HepG2 (cell line): Measurements from ENCODE around the gene REM2. TPM values are rescaled to one million over a fixed set of nuclear protein-coding genes. Genes with fewer than 3 reads are reported as not detected.

Source experiments
- ATAD3A ChIP-seq: sonication (generic); formaldehyde crosslinking; IDR thresholded peaks from 2 replicates; pipeline ENCODE4 v1.4.0; 2020; ENCODE audit warnings: missing genetic modification reagents
- BRD4 ChIP-seq: sonication (generic); formaldehyde crosslinking; IDR thresholded peaks from 2 replicates; pipeline ENCODE4 v1.4.0; 2020; ENCODE audit warnings: missing genetic modification reagents
- ESRRA ChIP-seq: sonication (generic); formaldehyde crosslinking; IDR thresholded peaks from 2 replicates; pipeline ENCODE4 v1.5.1; 2020; ENCODE audit warnings: mild to moderate bottlenecking, low read depth, missing genetic modification reagents
- HNRNPL ChIP-seq: fragments of 200-400 bp; formaldehyde crosslinking; IDR thresholded peaks from 2 replicates; pipeline ENCODE4 v1.6.1; 2017; ENCODE audit warnings: mild to moderate bottlenecking, low read depth, low read length
- KDM6A ChIP-seq: IDR thresholded peaks from 2 replicates; pipeline ENCODE4 v1.6.1; 2016; ENCODE audit warnings: low read depth
- KMT2B ChIP-seq: IDR thresholded peaks from 2 replicates; pipeline ENCODE4 v1.6.1; 2016; ENCODE audit warnings: missing genetic modification reagents, missing compliant biosample characterization
- MAFK ChIP-seq, 2 experiments: IDR thresholded peaks in 1 of 2; conservative IDR thresholded peaks in 1 of 2; 2 replicates each; pipeline ENCODE4 v1.6.1; 2011; ENCODE audit warnings: improper control_type of control experiment in 2 of 2, low read length in 2 of 2
- PTBP1 ChIP-seq: fragments of 200-400 bp; formaldehyde crosslinking; IDR thresholded peaks from 2 replicates; pipeline ENCODE4 v1.6.1; 2018; ENCODE audit warnings: low read length, low read depth; ENCODE audit not compliant: poor library complexity, severe bottlenecking
- SP2 ChIP-seq: sonication (generic); formaldehyde crosslinking; IDR thresholded peaks from 2 replicates; pipeline ENCODE4 v1.5.1; 2020; ENCODE audit warnings: mild to moderate bottlenecking, missing genetic modification reagents
- SP4 ChIP-seq: sonication (generic); formaldehyde crosslinking; IDR thresholded peaks from 2 replicates; pipeline ENCODE4 v1.8.1; 2023; ENCODE audit warnings: mild to moderate bottlenecking, missing genetic modification reagents
- TBX2 ChIP-seq: sonication (generic); formaldehyde crosslinking; IDR thresholded peaks from 2 replicates; pipeline ENCODE4 v1.5.0; 2020; ENCODE audit warnings: missing genetic modification reagents, mild to moderate bottlenecking, borderline replicate concordance
- WIZ ChIP-seq: sonication (generic); formaldehyde crosslinking; IDR thresholded peaks from 2 replicates; pipeline ENCODE4 v1.5.1; 2020; ENCODE audit warnings: mild to moderate bottlenecking, missing genetic modification reagents
- YEATS2 ChIP-seq: sonication (generic); formaldehyde crosslinking; IDR thresholded peaks from 2 replicates; pipeline ENCODE4 v1.4.0; 2020; ENCODE audit warnings: missing genetic modification reagents, borderline replicate concordance
- ZBTB21 ChIP-seq: sonication (generic); formaldehyde crosslinking; IDR thresholded peaks from 2 replicates; pipeline ENCODE4 v1.4.0; 2020; ENCODE audit warnings: missing genetic modification reagents
- ZNF383 ChIP-seq: sonication (generic); formaldehyde crosslinking; IDR thresholded peaks from 2 replicates; pipeline ENCODE4 v1.4.0; 2020; ENCODE audit warnings: missing genetic modification reagents, mild to moderate bottlenecking, borderline replicate concordance
- ZNF614 ChIP-seq: IDR thresholded peaks from 2 replicates; pipeline ENCODE4 v1.6.1; 2018; ENCODE audit warnings: missing biosample characterization, missing genetic modification reagents, inconsistent platforms, borderline replicate concordance
- ZNF710 ChIP-seq: sonication (generic); formaldehyde crosslinking; IDR thresholded peaks from 2 replicates; pipeline ENCODE4 v1.5.0; 2020; ENCODE audit warnings: mild to moderate bottlenecking, missing genetic modification reagents, borderline replicate concordance
- ZNF740 ChIP-seq: sonication (generic); formaldehyde crosslinking; IDR thresholded peaks from 2 replicates; pipeline ENCODE4 v1.4.0; 2020; ENCODE audit warnings: missing genetic modification reagents
- polyA plus RNA-seq, 8 experiments: library from polyadenylated mRNA; depleted of rRNA in 3 of 8; stranded (reverse) in 7 of 8; unstranded in 1 of 8; fragments of >200 nt; fragmentation: Illumina TruSeq in 4 of 8; extraction: Trizol in 4 of 8; gene quantifications; 2 replicates each; pipeline versions ENCODE4 v1.2.1 to v1.2.3, GENCODE V29; 2011 to 2016; ENCODE audit warnings: low read depth in 4 of 8, missing spikeins in 1 of 8, mixed read lengths in 1 of 8; ENCODE audit not compliant: insufficient read depth in 1 of 8
- total RNA-seq, 5 experiments: library from RNA; depleted of rRNA; stranded (reverse); fragments of >200 nt; fragmentation: Illumina TruSeq; extraction: Trizol; gene quantifications; 2 replicates each; pipeline ENCODE4 v1.2.3, GENCODE V29; 2016; ENCODE audit warnings: low read depth in 1 of 5
- TF ChIP-seq, protein P1 (sequence below): sonication (generic); formaldehyde crosslinking; IDR thresholded peaks from 2 replicates; pipeline ENCODE4 v1.4.0; 2020; ENCODE audit warnings: mild to moderate bottlenecking, missing genetic modification reagents

The REM2 gene
- total and polyA plus RNA-seq, 2 of the 13 experiments (the other 11 are each of a cell fraction or from before 2014, with no cell fraction given), result 0.20 TPM; not detected in 1

DNA sequence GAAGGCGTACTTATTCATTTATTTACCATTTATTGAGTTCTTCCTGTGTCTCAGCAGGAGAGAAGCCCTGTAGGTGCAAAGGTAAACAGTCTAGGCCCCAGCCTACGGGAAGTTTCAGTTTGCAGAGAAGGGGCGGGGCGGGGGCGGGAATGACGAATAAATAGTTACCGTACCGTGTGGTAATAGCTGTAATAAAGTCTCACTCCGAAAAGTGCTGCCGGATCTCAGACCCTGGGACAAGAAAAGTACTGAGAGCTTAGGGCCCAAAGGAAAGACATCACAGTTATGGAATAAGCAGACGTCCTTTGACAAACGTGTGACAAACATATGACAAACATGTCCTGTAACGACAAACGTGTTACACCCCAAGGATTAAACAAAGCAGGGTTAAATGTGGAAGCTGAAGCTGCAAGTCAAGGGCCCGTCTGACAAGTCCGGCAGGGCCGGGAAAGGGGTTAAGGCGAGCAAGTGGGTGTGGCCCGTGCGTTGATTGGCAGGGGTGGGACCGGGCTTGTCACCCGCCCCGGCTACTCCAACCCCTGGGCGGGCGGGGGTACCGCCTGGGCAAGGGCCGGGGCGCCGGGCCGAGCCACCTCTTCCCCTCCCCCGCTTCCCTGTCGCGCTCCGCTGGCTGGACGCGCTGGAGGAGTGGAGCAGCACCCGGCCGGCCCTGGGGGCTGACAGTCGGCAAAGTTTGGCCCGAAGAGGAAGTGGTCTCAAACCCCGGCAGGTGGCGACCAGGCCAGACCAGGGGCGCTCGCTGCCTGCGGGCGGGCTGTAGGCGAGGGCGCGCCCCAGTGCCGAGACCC lies 11.6 kb upstream of the REM2 start, which contains the start of gene LRP10 (continued):
- TF ChIP-seq SP2 (CRISPR knock-in tag), result no peak; the same call in none of the 2 replicates
- peak; percentile 81 for TF ChIP-seq YEATS2 (CRISPR knock-in tag)
- peak; percentile 58 for TF ChIP-seq KDM6A (CRISPR knock-in tag)
- TF ChIP-seq TBX2 (CRISPR knock-in tag), result peak; percentile 97
- TF ChIP-seq BRD4, result peak; percentile 89; the same call in 1 of the 2 replicates
- peak; percentile 69 for TF ChIP-seq KMT2B
- peak; percentile 74 for TF ChIP-seq ZNF614 (CRISPR knock-in tag)
- TF ChIP-seq ZBTB21 (CRISPR knock-in tag), result peak; percentile 46; the same call in 1 of the 2 replicates
- peak; percentile 65; the same call in 1 of the 2 replicates for TF ChIP-seq ZNF710 (CRISPR knock-in tag)
- peak; percentile 65 for TF ChIP-seq ESRRA (CRISPR knock-in tag)
- TF ChIP-seq ATAD3A (CRISPR knock-in tag), result peak; percentile 69; the same call in 1 of the 2 replicates
- TF ChIP-seq WIZ (CRISPR knock-in tag), result peak; percentile 93; the same call in 1 of the 2 replicates
- TF ChIP-seq PTBP1, result no peak
- TF ChIP-seq HNRNPL, result peak; percentile 78; the same call in 1 of the 2 replicates
- TF ChIP-seq MAFK (conservative IDR thresholded peaks at IDR 0.05 in 1 of 2, IDR thresholded peaks at IDR 0.05 in 1 of 2; ENCODE audit: low read length in 2 of 2), result no peak
- TF ChIP-seq, protein P1, sequence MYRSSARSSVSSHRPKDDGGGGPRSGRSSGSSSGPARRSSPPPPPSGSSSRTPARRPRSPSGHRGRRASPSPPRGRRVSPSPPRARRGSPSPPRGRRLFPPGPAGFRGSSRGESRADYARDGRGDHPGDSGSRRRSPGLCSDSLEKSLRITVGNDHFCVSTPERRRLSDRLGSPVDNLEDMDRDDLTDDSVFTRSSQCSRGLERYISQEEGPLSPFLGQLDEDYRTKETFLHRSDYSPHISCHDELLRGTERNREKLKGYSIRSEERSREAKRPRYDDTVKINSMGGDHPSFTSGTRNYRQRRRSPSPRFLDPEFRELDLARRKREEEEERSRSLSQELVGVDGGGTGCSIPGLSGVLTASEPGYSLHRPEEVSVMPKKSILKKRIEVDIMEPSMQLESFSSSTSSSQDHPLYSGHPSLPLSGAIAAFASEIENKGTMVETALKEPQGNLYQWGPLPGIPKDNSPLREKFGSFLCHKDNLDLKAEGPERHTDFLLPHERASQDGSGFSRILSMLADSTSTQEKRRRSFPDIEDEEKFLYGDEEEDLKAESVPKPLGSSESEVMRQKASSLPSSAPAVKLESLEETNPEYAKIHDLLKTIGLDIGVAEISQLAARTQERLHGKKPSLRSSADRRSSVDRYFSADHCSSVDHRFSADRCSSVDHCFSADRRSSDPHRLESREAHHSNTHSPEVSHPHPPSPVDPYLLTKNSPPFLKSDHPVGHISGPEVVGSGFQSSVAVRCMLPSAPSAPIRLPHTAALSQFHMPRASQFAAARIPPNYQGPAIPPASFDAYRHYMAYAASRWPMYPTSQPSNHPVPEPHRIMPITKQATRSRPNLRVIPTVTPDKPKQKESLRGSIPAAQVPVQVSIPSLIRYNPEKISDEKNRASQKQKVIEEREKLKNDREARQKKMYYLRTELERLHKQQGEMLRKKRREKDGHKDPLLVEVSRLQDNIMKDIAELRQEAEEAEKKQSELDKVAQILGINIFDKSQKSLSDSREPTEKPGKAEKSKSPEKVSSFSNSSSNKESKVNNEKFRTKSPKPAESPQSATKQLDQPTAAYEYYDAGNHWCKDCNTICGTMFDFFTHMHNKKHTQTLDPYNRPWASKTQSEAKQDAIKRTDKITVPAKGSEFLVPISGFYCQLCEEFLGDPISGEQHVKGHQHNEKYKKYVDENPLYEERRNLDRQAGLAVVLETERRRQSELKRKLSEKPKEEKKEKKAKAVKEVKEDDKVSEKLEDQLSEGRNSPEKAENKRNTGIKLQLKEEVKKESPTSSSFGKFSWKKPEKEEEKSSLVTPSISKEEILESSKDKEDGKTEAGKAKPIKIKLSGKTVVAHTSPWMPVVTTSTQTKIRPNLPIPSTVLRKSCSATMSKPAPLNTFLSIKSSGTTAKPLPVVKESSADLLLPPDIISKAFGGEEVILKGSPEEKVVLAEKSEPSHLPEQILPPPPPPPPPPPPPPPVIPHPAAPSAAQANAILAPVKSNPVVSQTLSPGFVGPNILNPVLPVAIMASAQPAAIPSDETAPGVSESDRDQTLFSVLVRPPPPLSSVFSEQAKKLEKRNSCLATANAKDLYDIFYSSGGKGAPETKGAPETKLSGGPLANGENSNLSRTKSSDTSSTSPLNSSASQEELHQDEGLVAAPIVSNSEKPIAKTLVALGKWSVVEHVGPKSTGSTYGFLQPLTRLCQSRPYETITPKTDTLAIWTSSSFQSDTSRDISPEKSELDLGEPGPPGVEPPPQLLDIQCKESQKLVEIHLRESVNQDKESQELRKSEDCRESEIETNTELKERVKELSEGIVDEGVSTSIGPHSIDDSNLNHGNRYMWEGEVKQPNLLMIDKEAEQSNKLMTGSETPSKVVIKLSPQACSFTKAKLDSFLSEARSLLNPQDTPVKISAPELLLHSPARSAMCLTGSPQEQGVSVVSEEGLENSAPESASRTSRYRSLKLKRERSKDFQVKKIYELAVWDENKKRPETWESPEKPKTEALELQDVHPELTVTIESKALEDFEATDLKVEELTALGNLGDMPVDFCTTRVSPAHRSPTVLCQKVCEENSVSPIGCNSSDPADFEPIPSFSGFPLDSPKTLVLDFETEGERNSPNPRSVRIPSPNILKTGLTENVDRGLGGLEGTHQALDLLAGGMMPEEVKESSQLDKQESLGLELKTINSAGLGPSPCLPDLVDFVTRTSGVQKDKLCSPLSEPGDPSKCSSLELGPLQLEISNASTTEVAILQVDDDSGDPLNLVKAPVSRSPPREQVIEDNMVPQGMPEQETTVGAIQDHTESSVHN, result peak; percentile 81; the same call in 1 of the 2 replicates
- TF ChIP-seq SP4, result peak; percentile 100
- peak; percentile 71; the same call in 1 of the 2 replicates for TF ChIP-seq ZNF383 (CRISPR knock-in tag)
- TF ChIP-seq ZNF740 (CRISPR knock-in tag), result peak; percentile 74
